Loucy (cell line): ENCODE data around the gene LTA.
A peak's percentile ranks its signal among the peaks of the same experiment; 100 is the strongest.

ENCODE experiments used
- H2AFZ ChIP-seq: fragments of 200-600 bp; sonication (generic); 2 replicates; pipeline ENCODE4 v1.6.0; 2016; ENCODE audit warnings: antibody characterized with exemption, mild to moderate bottlenecking, low read length, moderate library complexity
- H3F3A ChIP-seq: fragments of 200-600 bp; 2 replicates; pipeline ENCODE4 v1.6.0; 2016; ENCODE audit warnings: antibody characterized with exemption, low read depth, mild to moderate bottlenecking
- H3K27me3 ChIP-seq: fragments of 200-600 bp; sonication (generic); 2 replicates; pipeline ENCODE4 v1.6.1; 2014; ENCODE audit warnings: low read length, mild to moderate bottlenecking; ENCODE audit not compliant: insufficient read depth, poor library complexity, severe bottlenecking
- H3K36me3 ChIP-seq: fragments of 200-600 bp; sonication (generic); 2 replicates; pipeline ENCODE4 v1.6.1; 2016; ENCODE audit warnings: low read length; ENCODE audit not compliant: insufficient read depth
- H3K4me1 ChIP-seq: fragments of 200-600 bp; sonication (generic); 2 replicates; pipeline ENCODE4 v1.5.1; 2014; ENCODE audit warnings: low read length, mild to moderate bottlenecking; ENCODE audit not compliant: insufficient read depth, poor library complexity, severe bottlenecking
- H3K4me2 ChIP-seq: fragments of 200-600 bp; sonication (generic); 2 replicates; pipeline ENCODE4 v1.6.0; 2014; ENCODE audit warnings: antibody characterized with exemption, low read length, low read depth, mild to moderate bottlenecking; ENCODE audit not compliant: poor library complexity, severe bottlenecking
- H3K4me3 ChIP-seq: fragments of 200-600 bp; sonication (generic); 2 replicates; pipeline ENCODE4 v1.5.1; 2014; ENCODE audit warnings: low read length, mild to moderate bottlenecking, mixed read lengths; ENCODE audit not compliant: poor library complexity, severe bottlenecking
- H3K79me2 ChIP-seq: fragments of 200-600 bp; sonication (generic); 2 replicates; pipeline ENCODE4 v1.6.1; 2014; ENCODE audit warnings: low read length; ENCODE audit not compliant: insufficient read depth
- H3K9ac ChIP-seq: fragments of 200-600 bp; sonication (generic); 2 replicates; pipeline ENCODE4 v1.6.0; 2014; ENCODE audit warnings: mild to moderate bottlenecking, low read depth, low read length, moderate library complexity; ENCODE audit not compliant: poor library complexity, severe bottlenecking
- H3K9me2 ChIP-seq: fragments of 200-600 bp; sonication (generic); replicated peaks from 2 replicates; pipeline ENCODE4 v1.6.1; 2016; ENCODE audit warnings: low read depth, low read length, mixed read lengths
- H3K9me3 ChIP-seq: fragments of 200-600 bp; sonication (generic); 2 replicates; pipeline ENCODE4 v1.6.1; 2014; ENCODE audit warnings: mild to moderate bottlenecking, antibody characterized with exemption, low read length, low read depth; ENCODE audit not compliant: insufficient read depth
- H4K20me1 ChIP-seq: fragments of 200-600 bp; sonication (generic); 2 replicates; pipeline ENCODE4 v1.6.0; 2014; ENCODE audit warnings: antibody characterized with exemption, low read length, mild to moderate bottlenecking; ENCODE audit not compliant: insufficient read depth, poor library complexity, severe bottlenecking
- CTCF ChIP-seq: fragments of 200-600 bp; sonication (generic); conservative IDR thresholded peaks from 2 replicates; pipeline ENCODE4 v1.5.1; 2014; ENCODE audit warnings: mild to moderate bottlenecking, antibody characterized with exemption, low read length
- EZH2phosphoT487 ChIP-seq: fragments of 200-600 bp; IDR thresholded peaks from 2 replicates; pipeline ENCODE4 v1.6.1; 2018; ENCODE audit warnings: antibody characterized with exemption, mild to moderate bottlenecking, moderate library complexity, borderline replicate concordance

Gene LTA

GRCh38 chr6:31576897-31577578 lies 4.9 kb downstream of the LTA start:
- H3K4me2 ChIP-seq = peak overlapping the region; percentile 52
- H3K4me1 ChIP-seq = peaks cover 65% of the 10 kb centered on the region
- no peaks in the 10 kb centered on the region for H3K9me2 ChIP-seq
- H4K20me1 ChIP-seq = no peaks in the 10 kb centered on the region
- no peaks in the 10 kb centered on the region for H3K9me3 ChIP-seq
- H3K9ac ChIP-seq = peak overlapping the region; percentile 54
- H3K36me3 ChIP-seq = no peaks in the 10 kb centered on the region
- H3F3A ChIP-seq = no peaks in the 10 kb centered on the region
- H2AFZ ChIP-seq = no peak overlapping the region
- no peaks in the 10 kb centered on the region for H3K27me3 ChIP-seq
- peak overlapping the region; percentile 49 for H3K4me3 ChIP-seq
- peaks cover 12% of the 10 kb centered on the region for H3K79me2 ChIP-seq
- TF ChIP-seq CTCF (no peak), EZH2phosphoT487 (no peak)

GRCh38 chr6:31577579-31577966 lies 5.5 kb downstream of the LTA start:
- TF ChIP-seq CTCF (no peak), EZH2phosphoT487 (no peak)
- Histone ChIP-seq H4K20me1 (no peaks in the 10 kb centered on the region), H3F3A (no peaks in the 10 kb centered on the region), H3K9ac (peak overlapping the region; percentile 54), H3K9me2 (no peaks in the 10 kb centered on the region), H3K79me2 (peaks cover 17% of the 10 kb centered on the region), H3K4me1 (peaks cover 65% of the 10 kb centered on the region), H3K4me3 (no peak overlapping the region), H3K36me3 (no peaks in the 10 kb centered on the region), H2AFZ (no peak overlapping the region), H3K4me2 (peak overlapping the region; percentile 52), H3K27me3 (no peaks in the 10 kb centered on the region), H3K9me3 (no peaks in the 10 kb centered on the region)

GRCh38 chr6:31578184-31579118 lies 6.4 kb downstream of the LTA start:
- H3K27me3 ChIP-seq = no peaks in the 10 kb centered on the region
- H3K9me3 ChIP-seq = no peaks in the 10 kb centered on the region
- H2AFZ ChIP-seq = no peak overlapping the region
- TF ChIP-seq EZH2phosphoT487 (no peak), CTCF (no peak)
- no peaks in the 10 kb centered on the region for H3K36me3 ChIP-seq
- no peaks in the 10 kb centered on the region for H3K9me2 ChIP-seq
- no peaks in the 10 kb centered on the region for H4K20me1 ChIP-seq
- no peak overlapping the region for H3K9ac ChIP-seq
- H3K79me2 ChIP-seq = peaks cover 19% of the 10 kb centered on the region
- peaks cover 67% of the 10 kb centered on the region for H3K4me1 ChIP-seq
- no peak overlapping the region for H3K4me2 ChIP-seq
- H3K4me3 ChIP-seq = no peak overlapping the region
- H3F3A ChIP-seq = no peaks in the 10 kb centered on the region
